Stimulated activated CD4-positive, alpha-beta T cell treated with anti-CD3 and anti-CD28 coated beads, Interleukin-1b, Interleukin-23, amount 100 ng/mL, for 4 hours (primary cell): Measurements from ENCODE around the gene FLT3.
"Not testable (repeated sequence)": the region's sequence is repeated elsewhere in the genome, so short reads cannot be mapped to it uniquely, and the experiment has no call there.

Experiments used
- DNase-seq, 2 donors: peaks; one replicate each; pipeline ENCODE4 v3.0.0-alpha.2; 2020; ENCODE audit warnings: low read depth in 2 of 2

The FLT3 gene

DNA sequence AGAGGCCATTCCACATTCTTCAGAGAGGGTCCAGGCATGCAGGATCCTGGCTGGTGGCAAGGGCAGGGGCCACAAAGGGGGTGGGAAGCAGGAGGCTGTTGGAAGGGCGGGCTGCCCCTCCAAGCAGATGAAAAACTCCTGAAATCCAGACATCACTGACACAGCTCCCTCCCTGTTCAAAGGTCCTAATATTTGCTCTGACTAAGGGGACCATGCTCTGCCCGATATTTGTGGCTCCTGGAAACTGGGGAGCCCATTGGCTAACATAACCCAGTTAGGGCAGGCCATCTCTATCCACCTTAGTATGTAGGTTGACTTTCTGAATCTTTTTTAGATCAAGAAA lies 127.9 kb downstream of the FLT3 start:
- DNase-seq: no peak

DNA sequence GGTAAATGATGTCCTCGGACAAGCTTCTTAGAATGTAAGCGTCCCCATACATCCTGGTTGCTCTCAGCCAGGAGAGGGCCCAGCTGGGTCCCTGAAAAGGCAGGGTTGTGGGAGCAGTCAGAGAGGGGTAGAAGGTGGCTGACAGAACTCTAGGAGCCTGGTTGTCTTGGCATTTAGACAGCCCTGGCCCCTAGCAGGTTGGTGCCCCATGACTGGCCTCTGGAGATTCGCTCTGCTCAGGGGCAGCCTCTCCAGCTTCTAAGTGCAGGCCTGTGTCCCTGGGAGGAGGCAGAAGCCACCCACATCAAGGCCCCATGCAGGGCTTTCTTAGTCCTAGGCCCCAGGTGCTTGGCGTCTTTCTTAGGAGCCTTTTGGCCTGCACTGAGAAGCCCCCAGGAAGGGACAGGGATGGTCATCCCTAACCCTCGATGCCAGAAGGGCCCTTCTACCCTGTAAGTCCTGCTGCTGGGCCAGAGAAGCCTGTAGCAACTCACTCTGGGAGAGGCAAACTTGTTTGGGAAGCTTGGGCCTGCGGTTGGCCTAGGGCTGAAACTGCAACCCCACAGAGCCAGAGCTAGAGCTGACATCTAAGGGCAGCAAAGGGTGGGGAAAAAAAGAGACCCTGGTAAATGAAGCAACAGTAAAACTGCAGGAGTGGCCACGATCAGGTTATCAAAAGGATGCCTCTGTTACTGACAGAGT lies 128.4 kb downstream of the FLT3 start:
- DNase-seq: no peak

DNA sequence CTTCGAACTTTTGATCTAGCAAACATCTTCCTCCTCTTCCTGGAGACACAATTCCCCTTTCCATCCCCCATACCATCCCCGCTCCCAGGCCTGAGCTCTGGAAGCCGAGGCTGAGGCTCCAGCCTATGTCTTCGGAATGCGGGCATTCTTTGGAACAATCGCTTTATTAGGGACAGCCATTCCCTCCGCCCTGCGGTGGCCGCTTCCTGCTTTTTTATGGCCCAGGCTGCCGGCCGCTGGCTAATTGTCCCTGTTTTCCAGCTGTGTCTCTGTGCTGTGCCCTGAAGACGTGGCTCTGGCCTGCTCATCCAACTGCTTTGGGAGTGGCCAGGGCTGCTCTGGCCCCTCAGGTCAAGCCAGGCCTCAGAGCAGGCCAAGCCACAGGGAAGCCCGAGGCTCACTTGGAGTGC lies 129.1 kb downstream of the FLT3 start:
- DNase-seq: no peak

DNA sequence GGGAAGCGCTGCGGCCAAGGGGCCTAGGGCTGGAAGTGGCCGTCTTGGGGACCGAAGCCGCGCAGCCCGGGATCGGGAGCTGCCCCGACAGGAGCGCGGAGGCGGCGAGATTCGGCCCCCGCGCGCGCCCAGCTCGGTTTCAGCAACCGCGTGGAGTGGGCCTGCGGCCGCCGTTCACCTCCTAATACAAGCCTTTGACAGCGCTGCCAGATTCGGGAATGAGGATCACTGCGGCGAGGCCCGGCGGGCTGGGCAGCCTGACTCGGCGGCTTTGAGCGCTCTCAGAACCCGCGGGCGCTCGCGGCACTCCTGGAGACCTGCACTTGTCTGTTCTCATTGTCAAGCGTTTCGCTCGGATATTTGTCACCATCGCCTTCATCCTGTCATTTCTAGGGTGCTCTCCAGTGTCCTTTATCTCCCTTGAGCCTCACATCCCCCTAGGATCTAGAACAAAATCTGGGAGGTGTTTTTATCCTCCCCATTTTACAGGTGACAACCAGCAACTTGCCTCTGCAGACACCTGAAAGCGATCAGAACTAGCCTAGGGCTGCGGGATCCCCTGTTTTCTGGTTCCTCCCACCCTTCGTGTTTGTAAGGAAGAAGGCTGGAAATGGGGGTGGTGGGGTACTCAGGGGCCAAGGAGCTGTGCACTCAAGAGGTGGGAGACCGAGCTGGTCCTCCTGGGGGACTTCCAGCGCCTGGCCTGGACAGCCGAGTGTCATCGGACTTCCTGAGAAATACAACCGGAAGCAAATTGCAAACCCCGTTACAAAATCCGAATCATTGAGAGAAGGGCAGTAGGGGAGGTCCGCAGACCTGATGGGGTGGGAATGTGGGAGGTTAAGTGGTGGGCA lies 129.8 kb downstream of the FLT3 start:
- no peak for DNase-seq

DNA sequence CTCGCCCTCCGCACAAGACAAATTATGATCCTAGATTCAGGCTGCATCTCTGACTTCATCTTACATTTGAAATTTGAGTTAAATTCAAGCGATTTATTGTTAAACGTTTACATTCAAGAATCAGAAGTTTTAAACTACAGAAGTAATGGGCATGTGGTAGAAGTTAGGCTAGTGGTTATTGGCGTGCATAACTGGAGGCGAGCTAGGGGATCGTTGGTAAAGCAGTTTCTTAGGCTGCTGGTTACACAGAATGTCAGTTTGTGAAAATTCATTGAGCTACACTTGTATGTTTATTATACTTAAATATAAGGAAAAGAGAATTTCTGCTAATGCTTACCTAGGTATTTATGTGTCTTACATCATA lies 130.5 kb downstream of the FLT3 start:
- no peak for DNase-seq

DNA sequence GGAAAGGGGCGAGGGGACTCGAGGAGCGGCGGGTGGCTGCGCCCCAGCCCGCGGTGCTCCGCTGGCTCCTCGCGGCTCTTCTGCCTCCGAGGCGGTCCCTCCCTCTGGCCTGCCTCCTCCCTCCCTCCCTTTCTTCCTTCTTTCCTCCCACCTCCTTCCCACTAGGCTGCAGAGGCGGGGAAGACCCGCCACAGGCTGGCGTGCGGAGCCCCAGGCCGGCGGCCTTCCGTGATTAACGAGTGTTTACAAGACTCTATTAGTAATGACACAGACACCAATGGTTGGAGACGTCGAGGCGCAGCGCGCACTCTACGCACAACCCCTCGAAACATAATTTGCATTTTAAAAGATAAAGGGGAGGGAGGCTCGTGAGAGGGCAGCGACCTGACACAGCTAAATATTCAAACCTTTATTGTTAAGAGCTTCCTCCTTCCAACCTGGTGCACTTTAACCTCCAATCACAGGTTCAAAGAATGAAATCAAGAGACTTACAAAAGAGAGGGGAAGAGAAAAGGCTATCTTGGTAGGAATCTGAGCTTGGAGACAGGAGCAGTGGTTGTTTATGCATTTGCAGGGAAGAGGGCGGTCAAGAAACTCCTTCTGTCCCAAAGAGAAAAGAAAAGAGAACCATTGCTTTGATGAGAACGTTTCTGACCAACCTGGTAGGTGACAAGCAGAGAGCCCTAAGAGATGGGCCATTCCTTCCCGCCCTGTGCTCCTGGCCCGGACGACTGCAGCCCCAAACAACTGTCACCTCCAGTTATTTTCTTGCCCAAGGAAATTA lies 131.1 kb downstream of the FLT3 start, which contains the start of gene CDX2:
TSS of gene CDX2 (minus strand) at position 234 of the 784 bp plus-strand sequence. CDS start 309 bp downstream, outside the sequence.
- no peak for DNase-seq

DNA sequence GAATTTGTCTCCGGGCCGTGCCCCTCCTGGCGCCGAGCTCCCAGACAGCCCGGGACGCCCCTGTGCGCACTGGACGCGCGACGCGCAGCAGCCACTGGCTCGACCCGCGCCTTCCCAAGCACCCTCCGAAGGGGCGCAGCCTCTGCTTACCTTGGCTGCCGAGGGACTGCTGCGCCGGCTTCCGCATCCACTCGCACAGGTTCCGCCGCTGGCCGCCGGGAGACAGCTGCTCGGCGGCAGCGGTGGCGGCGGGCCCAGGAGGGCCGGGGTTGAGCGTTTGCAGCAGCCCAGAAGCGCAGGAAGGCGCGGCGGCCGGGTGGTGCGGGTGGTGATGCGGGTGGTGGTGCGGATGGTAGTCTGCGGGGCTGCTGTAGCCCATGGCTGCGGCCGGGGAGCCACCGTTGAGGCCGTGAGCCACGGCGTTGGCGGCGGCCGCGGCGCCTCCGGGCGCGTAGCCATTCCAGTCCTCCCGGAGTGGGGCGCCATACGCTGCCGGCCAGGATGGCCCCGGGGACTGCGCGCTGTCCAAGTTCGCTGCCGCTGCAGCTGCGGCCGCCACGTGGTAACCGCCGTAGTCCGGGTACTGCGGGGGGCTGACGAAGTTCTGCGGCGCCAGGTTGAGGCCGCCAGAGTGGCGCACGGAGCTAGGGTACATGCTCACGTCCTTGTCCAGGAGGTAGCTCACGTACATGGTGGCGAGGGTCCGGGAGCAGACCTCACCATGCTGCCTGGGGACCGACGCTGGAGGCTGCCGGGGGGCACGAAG lies 131.9 kb downstream of the FLT3 start:
- no peak for DNase-seq

DNA sequence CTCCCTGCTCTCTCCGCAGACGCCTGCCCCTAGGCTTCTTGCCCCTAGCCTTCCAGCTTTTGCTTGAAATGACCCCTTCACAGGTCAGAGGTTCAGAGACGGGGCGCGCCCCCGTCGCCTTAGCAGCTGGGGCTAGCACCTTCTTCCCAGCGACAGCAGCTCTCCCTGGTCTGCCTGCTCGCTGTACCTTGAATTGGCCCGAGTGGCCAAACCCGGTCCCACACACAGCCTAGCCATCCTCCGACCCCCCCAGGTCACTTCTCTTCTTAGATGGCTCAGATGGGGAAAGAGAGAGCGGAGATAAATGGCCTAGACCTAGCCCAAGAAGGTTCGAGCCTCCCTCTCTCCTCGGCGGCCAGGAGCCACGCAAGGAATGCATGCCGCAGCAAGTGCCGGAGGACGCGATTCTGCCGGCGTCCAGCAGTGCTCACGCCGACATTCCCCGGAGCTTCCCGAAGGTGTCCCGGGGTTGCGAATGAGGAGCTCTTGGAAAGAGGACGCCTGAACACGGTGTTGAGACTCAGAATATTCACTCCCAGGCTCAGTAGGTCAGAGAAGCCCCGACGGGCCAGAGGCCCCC lies 132.6 kb downstream of the FLT3 start:
- no peak for DNase-seq

DNA sequence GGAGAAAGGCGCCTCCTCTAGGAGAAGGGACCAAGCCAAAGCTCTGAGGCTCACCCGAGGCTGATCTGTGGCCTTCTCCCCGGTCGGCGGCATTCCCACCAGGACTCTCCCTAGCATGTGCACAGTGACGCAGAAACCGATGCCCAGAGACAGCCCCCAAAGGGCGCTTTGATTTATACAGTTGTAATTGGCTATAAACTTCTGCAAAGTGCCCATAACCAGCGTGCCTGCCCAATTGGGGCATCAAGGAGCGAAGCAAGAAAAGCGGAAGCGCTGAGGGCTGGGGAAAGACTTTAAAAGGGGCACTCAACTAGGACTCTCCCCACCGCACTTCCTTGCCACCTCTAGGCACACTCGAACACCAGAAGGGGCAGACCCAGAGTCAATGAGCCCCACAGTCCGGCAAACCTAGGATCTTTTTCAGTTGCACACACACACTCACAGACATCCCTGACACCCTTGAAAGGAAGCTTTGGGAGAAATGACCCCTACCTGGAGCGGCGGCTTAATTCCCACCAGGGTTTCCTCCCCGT lies 133.1 kb downstream of the FLT3 start:
- no peak for DNase-seq

DNA sequence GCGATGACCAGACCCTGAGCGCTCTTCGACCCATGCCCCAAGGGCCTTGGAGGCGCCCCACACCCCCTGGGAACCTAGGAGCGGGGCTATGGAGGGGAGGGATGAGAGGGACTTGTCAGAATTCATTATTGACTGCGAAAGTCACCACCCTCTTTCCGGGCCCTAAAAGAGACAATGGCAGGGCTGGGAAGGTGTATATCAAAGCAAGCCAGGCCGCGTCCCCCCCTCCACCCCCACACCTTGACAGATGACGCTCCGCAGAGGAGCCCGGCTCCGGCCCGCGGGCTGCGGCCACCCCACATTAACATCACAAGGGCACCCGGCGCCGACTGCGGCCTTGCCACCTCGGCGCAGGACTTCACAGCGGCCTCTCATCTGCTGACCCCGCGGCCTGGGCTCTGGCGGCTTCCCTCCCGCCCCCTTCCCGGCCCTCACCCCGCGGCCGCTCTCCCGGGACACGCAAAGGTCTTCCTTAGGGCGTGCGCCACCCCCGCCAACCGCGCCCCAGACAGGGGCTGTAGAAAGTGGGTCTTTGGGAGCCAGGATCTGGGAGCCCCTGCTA lies 133.7 kb downstream of the FLT3 start:
- no peak for DNase-seq

DNA sequence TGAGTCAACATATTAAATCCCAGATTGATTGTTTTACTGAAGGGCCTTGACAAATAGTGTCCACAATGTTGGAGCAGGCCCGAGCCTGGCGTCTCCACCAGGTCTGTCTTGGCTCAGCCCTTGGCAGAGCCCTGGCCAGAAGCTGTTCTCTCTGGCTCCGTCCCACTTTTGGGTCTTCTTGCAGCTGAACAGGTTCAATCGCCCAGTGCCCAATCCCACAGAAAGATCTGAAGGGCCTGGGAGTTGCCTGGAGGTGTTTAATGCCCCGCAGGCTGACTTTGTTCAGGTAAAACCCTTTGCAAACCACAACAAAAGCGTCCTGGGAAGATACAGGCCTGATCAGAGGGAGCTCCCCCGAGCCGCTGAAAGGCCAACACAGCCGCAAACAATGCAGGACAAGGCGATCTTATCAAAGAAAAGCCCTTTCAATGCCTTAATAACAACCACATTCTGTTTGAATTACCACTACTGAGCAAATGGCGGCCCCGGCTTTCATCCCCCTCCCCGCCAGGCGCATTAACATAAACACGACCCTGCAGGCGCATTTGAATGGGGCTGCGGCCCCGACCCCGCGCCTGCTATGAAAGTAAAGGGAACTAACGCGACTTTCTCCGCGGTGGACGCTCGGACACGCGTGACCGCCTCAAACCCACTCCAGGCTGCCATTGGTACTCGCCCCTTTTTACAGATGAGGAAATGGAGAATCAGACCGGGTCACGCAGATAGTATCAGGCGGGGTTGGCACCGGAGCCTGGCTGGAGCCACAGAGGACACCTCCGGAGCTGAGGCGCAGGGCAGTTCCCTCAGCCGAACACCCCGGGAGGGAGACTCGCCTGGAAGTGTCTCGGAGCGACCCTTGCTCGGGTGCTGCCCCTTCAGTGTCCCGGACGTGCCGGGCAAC lies 134.4 kb downstream of the FLT3 start:
- no peak for DNase-seq

DNA sequence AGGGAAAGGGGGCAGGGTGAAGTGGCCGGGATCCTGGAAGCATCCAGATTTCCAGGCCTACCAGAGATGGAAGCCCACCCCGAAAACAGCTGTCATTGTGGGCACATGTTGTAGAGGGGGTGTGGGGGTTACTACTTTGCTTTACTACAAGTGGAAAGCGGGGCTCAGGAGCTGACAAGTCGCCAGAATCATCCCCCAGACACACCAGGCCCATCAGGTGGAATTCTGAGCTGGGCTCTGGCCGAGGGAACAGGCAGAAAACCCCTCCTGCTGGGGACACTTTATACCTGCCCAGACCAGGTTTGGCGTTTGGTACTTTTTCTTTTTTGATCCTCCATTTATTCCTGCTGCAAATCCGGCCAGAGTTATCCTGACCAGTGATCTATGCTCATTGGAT lies 135.0 kb downstream of the FLT3 start:
- no peak for DNase-seq

DNA sequence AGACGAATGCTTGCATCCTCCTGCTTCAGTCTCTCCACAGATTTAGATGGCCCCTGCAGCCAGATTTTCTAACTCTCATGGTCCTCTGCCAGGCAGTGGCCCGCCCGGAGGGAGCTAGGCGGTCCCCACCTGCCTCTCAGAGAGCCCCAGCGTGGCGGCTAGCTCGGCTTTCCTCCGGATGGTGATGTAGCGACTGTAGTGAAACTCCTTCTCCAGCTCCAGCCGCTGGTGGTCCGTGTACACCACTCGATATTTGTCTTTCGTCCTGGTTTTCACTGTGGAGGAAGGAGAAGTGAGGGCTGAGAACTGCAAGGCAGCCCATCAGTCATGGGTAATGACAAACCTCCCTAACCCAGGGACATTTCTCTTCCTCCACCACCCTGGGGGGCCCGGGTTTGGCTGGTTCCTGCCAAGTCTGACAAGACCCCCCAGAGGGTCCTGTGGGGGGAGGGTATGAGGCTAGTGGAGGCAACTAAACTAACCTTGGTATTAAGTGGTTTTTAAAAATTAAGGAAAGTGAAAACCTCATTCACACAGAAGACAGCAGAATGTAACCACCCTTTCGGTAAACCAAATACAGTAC lies 135.5 kb downstream of the FLT3 start:
- DNase-seq: no peak

DNA sequence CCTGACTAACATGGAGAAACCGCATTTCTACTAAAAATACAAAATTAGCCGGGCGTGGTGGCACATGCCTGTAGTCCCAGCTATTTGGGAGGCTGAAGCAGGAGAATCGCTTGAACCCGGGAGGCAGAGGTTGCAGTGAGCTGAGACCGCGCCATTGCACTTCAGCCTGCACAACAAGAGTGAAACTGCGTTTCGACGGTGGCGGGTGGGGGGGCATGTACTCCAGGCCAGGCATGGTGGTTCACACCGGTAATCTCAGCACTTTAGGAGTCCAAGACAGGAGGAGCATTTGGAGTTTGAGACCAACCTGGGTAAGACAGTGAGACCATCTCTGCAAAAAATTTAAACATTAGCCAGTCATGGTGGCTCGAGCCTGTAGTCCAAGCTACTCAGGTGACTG lies 136.2 kb downstream of the FLT3 start:
- DNase-seq: not testable (repeated sequence)

DNA sequence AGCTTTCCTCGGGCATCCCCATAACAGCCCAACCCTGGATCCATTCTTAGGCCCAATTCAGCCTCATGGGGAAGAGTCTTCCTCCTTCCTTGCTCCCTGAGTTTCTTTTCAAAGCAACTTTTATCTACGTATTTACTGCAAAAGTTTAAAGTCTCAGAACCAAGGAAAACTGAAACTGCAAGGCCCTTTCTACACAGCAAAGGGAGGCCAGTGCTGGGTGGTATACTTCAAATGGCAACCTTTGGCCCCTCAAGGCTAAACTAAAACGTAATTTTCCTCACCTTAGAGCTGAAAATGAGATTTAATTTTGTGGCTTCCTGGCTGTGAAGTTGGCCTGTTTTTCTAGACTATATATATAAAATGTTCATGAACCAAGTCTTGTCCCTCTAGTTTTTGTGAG lies 136.9 kb downstream of the FLT3 start:
- DNase-seq: no peak

DNA sequence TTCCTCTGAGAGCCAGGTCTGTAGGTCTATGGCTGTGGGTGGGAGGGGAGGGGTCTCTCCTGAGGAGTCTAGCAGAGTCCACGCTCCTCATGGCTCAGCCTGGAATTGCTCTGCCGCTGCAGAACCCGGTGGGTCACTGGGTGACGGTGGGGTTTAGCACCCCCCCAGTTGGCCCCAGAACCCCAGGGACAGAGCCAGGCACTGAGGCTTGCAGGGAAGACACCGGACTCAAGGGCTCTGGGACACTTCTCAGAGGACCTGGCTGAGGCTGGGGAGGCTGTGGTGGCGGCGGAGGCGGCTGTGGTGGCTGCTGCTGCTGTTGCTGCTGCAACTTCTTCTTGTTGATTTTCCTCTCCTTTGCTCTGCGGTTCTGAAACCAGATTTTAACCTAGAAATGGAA lies 137.4 kb downstream of the FLT3 start:
- no peak for DNase-seq

DNA sequence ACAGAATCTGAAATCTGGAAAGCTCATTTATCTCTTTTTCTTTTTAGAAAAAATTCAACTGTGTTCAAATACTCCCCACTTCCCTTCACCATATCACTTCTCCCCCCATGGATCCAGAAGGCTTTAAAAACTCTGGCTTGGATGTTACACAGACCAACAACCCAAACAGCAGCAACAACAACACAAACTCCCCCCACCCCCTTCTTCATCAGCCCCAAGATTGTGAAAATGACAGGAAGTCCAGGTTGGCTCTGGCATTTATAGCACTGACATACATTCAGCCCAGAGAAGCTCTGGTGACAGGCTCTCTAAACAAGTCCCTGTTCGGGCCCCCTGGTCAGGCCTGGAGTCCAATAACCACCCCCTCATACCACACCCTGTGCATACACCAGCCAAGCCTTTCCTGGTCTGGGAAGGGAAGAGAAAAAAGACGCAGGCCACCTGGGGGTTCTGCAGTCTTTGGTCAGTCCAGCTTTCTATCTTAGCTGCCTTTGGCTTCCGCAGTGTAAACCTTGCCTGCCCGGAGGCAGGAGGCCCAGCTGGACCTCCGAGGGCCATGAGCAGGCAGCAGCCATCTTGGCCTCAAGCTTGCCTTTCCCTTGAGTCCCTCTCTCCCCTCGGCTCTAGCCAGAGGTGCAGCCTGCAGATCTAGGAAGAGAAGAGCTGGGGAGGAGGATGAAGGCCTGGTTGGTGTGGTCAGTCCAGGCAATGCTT lies 138.1 kb downstream of the FLT3 start:
- no peak for DNase-seq

DNA sequence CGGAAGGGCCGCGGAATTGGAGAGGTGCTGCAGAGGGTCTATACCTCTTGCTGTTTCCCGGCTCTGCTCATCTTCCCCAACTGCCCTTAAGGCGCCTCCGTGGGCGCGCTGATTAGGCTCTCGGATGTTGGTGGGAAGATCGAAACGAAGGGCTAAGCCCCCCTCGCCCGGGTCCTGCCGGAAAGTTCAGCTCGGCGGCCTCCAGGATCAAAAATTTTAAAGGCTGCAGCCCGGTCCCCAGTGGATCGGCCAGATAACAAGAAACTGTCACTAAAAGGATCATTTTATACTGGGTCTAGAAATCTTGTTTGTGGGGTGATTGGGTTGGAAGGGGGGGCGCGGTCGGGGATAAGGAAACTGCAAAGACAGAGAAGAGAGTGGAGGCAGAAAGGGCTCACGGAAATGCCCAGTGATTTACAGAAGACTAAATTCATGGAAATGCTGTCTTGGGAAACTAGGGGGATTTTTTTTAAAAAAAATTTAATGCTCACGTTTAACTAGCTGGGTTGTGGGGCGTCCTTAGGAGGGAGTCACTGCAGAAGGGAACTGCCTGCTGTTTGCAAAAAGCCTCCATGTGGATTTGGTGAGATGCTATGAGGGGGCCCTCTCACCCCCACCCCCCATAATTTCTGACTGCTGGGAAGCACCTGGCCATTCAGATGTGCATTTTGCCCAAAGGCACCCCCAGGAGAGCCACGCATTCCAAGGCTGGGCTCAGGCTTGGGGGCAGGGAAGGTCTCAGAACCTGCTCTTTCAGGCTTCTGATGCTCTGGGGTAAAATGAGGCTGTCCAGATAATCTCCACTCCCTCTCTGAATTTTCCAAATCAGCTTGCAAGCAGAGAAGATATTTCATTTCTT lies 138.9 kb downstream of the FLT3 start:
- no peak for DNase-seq
